NCI-H2107 treated with DMSO at 0.1 percent for 48 hours (cell line): ENCODE measurements around the gene ZNF292.
"Not testable (repeated sequence)": the region's sequence is repeated elsewhere in the genome, so short reads cannot be mapped to it uniquely, and the experiment has no call there.

Experiments
- DNase-seq: peaks from one replicate; lab custom pipeline; 2025; ENCODE audit not compliant: unreplicated experiment; lab: John Stamatoyannopoulos, UW

The ZNF292 gene

GRCh38 chr6:87154993-87155841 lies at the start of gene ZNF292:
TSS of gene ZNF292 (plus strand) at chr6:87155565. CDS start at chr6:87155592, 27 bp downstream.
- peak; percentile 91 for DNase-seq

GRCh38 chr6:87105823-87106222 lies 49.5 kb upstream of the ZNF292 start:
- DNase-seq, result no peak

- DNase-seq, result no peak
These were observed 44.7 kb upstream of the ZNF292 start for GRCh38 chr6:87110636-87111035.

GRCh38 chr6:87115402-87116135 lies 39.8 kb upstream of the ZNF292 start:
- DNase-seq, result no peak

GRCh38 chr6:87116922-87117321 lies 38.4 kb upstream of the ZNF292 start:
- no peak for DNase-seq

DNA sequence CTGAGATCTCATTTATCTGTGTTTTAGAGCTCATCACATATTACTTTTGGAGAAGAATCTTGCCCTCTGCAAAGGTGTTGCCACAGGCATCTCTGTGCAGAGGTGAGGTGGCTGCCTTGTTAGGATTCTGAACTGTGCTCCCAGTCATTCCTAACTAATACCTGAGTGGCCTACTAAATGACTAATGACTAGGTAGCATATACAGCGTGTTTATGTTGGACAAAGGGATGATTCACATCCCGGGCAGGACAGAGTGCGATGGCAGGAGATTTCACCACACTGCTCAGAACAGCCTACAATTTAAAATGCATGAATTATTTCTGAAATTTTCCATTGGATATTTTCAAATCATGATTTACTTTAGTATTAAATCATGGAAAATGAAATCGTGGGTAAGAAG lies 37.3 kb upstream of the ZNF292 start:
- DNase-seq, result no peak

GRCh38 chr6:87122477-87122876 lies 32.9 kb upstream of the ZNF292 start:
- no peak for DNase-seq

DNA sequence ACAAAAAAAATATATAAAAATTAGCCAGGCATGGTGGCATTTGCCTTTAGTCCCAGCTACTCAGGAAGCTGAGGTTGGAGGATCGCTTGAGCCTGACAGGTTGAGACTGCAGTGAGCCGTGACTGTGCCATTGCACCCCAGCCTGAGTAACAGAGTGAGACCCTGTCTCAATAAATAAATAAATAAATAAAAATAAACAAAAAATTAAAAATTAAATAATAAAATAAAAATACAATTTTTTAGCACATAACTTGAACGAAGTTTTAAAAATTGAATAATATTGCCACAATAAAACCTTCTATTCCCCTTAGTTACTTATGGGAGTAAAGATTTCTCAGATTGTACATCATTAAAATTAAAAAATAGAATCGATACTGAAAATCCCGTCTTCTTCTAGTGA lies 31.3 kb upstream of the ZNF292 start:
- DNase-seq, result no peak

- DNase-seq, result no peak
These were observed 28.9 kb upstream of the ZNF292 start for GRCh38 chr6:87126501-87126900.

DNA sequence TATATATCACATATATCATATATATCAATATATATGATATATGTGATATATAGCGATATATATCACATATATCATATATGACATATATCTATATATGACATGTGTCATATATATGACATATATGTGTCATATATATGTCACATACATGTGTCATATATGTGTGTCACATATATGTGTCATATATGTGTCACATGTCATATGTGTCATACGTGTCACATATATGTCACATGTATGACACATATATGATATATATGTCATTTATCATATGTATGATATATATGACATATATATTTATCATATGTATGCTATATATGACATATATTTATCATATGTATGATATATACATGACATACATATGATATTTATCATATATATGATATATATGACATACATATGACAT lies 27.6 kb upstream of the ZNF292 start:
- no peak for DNase-seq

DNA sequence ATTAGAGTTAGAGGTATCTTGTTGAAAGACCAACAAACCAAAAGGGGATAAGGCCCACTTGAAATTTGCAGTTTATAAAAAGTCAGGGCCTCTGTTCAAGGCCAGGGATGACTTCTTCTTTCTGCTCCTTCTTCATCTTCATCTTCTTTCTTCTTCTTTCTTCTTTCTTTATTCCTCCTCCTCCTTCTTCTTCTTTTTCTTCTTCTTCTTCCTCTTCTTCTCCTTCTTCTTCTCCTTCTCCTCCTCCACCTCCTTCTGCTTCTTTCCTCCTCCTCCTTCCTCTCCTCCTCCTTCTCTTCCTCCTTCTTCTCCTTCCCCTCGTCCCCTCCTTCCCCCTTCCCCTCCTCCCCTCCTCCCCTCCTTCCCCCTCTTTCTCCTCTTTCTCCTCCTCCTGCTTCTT lies 18.4 kb upstream of the ZNF292 start:
- DNase-seq, result no peak

GRCh38 chr6:87139236-87139635 lies 16.1 kb upstream of the ZNF292 start:
- DNase-seq, result peak; percentile 33

GRCh38 chr6:87139927-87140326 lies 15.4 kb upstream of the ZNF292 start:
- DNase-seq, result not testable (repeated sequence)

GRCh38 chr6:87146363-87146762 lies 9.0 kb upstream of the ZNF292 start:
- DNase-seq, result no peak

GRCh38 chr6:87150406-87150805 lies 5.0 kb upstream of the ZNF292 start:
- no peak for DNase-seq

DNA sequence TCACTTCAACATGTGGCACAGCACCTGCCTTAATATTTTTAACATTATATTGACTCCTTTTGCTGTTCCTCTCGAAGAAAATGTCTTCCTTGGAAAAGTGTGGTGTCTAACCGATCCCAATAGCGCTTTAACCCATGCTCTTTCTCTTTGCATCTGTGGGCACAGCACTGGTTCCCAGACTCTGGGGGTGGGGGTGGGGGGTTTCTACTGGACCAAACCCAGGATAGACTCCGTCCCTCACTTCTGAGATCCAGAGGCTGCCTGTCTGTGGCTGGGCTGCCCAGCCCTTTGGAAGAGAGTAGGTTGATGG lies 3.9 kb upstream of the ZNF292 start:
- DNase-seq, result peak; percentile 81

GRCh38 chr6:87151781-87152525 lies 3.4 kb upstream of the ZNF292 start:
- peak; percentile 81 for DNase-seq

GRCh38 chr6:87152526-87152955 lies 2.8 kb upstream of the ZNF292 start:
- peak; percentile 39 for DNase-seq

GRCh38 chr6:87154641-87154992 lies 748 bp upstream of the ZNF292 start:
- peak; percentile 86 for DNase-seq

DNA sequence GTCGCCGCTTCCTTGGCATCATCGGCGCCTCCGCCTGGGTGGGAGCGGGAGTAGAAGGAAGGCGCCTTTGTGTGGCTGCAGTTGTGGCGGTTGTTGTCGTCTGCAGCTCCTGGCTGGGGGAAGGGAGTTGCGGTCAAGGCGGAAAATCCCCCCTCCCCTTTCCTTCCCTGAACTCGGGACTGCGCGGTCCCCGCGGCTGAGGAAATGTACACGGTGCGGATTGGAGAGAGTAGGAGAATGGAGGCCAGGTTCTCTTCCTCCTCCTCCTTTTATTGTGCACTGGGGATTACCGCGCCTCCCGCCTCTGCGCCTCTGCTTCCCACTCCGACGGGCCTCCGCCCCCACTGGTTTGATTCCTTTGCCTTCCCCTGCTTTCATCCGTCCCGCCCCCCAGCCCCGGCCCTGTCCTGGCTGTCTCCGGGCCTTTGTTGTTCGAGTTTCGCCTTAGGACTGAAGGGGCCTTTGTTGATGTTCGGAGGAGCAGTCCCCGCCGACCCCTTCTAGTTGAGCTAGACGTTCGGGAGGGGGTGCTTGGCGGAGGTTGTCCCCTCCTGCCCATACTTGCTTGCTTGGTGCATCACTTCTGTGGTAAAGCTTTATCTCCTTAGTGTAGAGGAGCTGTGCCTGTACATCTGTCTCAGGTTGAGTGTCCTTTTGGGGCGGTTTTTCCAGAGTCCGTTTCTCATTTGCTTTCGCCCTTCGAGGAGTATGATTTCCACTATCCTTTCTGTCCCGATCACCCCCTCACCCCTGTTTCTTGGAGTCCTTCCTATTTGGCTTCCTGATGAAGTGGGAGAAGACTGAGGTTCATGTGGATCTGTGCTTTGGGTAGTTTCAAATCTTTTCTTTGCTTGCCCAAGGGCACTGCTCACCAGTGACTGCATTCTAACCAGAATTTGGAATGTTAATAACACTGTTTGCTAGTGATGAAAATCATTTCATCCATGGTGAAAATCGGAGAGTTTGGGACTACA lies 764 bp downstream of the ZNF292 start:
- peak; percentile 33 for DNase-seq

- DNase-seq, result not testable (repeated sequence)
These were observed 2.2 kb downstream of the ZNF292 start for GRCh38 chr6:87157596-87157995.
